ENCODE measurements around the gene SPON1. TPM values are rescaled to one million over a fixed set of nuclear protein-coding genes. Genes with fewer than 3 reads are reported as not detected.

The SPON1 gene
- total RNA-seq, 1 experiment from 2014 or later: 6.4 TPM

GRCh38 chr11:13952668-13953067, 9.9 kb upstream of the SPON1 start:
- no peaks in the 10 kb centered on the region for H3K36me3 Mint-ChIP-seq
- no peaks in the 10 kb centered on the region; the same call in 1 of the 2 replicates for H3K27me3 Mint-ChIP-seq (ENCODE audit: low read depth)
- H3K4me3 Mint-ChIP-seq: no peak overlapping the region
- no peak overlapping the region for H3K27ac Mint-ChIP-seq
- TF ChIP-seq MYBL2 (CRISPR knock-in tag; IDR thresholded peaks at IDR 0.05) (no peak), USF2 (CRISPR knock-in tag; IDR thresholded peaks at IDR 0.05) (no peak), CBFB (CRISPR knock-in tag; IDR thresholded peaks at IDR 0.05; ENCODE audit: low read depth) (no peak), NFE2L1 (CRISPR knock-in tag; IDR thresholded peaks at IDR 0.05) (no peak), JUN (CRISPR knock-in tag; IDR thresholded peaks at IDR 0.05) (no peak), NFATC4 (CRISPR knock-in tag; IDR thresholded peaks at IDR 0.05) (no peak), ZNF671 (CRISPR knock-in tag; IDR thresholded peaks at IDR 0.05) (no peak), TEAD4 (CRISPR knock-in tag; IDR thresholded peaks at IDR 0.05) (no peak), ZNF532 (CRISPR knock-in tag; IDR thresholded peaks at IDR 0.05; ENCODE audit: borderline replicate concordance) (no peak), ZNF219 (CRISPR knock-in tag; IDR thresholded peaks at IDR 0.05; ENCODE audit: borderline replicate concordance) (no peak), PRRX2 (CRISPR knock-in tag; IDR thresholded peaks at IDR 0.05) (no peak), IRF1 (CRISPR knock-in tag; IDR thresholded peaks at IDR 0.05) (no peak), ETV6 (CRISPR knock-in tag; IDR thresholded peaks at IDR 0.05) (no peak), GTF2I (CRISPR knock-in tag; conservative IDR thresholded peaks at IDR 0.05) (no peak), ZNF423 (CRISPR knock-in tag; IDR thresholded peaks at IDR 0.05) (no peak), MXD4 (CRISPR knock-in tag; IDR thresholded peaks at IDR 0.05; ENCODE audit: borderline replicate concordance) (no peak), E2F1 (CRISPR knock-in tag; IDR thresholded peaks at IDR 0.05) (no peak), ZNF232 (CRISPR knock-in tag; IDR thresholded peaks at IDR 0.05) (no peak), NR2C2 (CRISPR knock-in tag; IDR thresholded peaks at IDR 0.05) (no peak)
- no peaks in the 10 kb centered on the region for H3K9me3 Mint-ChIP-seq
- ChIA-PET POLR2A (no interaction called here), CTCF (interaction anchor here (1.2 to 1.5 kb wide), 2 partner anchors 18 to 176 kb away, joined by 4 read pairs; no protein-coding TSS in a partner anchor)
- no peak for ATAC-seq
- no peak for DNase-seq (ENCODE audit: low spot score)
- H3K4me1 Mint-ChIP-seq: 0 out of 2 replicates have a peak, but pooled peaks cover 3% of the 10 kb centered on the region

- Mint-ChIP-seq H3K4me3 (no peak overlapping the region), H3K27me3 (ENCODE audit: low read depth) (peaks cover 11% of the 10 kb centered on the region), H3K4me1 (0 out of 2 replicates have a peak, but pooled peaks cover 3% of the 10 kb centered on the region), H3K27ac (no peak overlapping the region), H3K9me3 (no peaks in the 10 kb centered on the region), H3K36me3 (no peaks in the 10 kb centered on the region)
- ATAC-seq (no peak), DNase-seq (ENCODE audit: low spot score) (no peak)
- ChIA-PET CTCF (interaction anchor here (0.7 to 3.1 kb wide), 5 partner anchors 10 to 296 kb away, joined by 3 to 18 read pairs (median 3); no protein-coding TSS in a partner anchor), POLR2A (no interaction called here)
- TF ChIP-seq ATF6 (CRISPR knock-in tag; IDR thresholded peaks at IDR 0.05): no peak
- TF ChIP-seq PRRX2 (CRISPR knock-in tag; IDR thresholded peaks at IDR 0.05): no peak
- no peak for TF ChIP-seq ZNF425 (CRISPR knock-in tag; conservative IDR thresholded peaks at IDR 0.05)
- no peak for TF ChIP-seq ATF2 (CRISPR knock-in tag; IDR thresholded peaks at IDR 0.05; ENCODE audit: borderline replicate concordance, low read depth)
- TF ChIP-seq E2F4 (CRISPR knock-in tag; IDR thresholded peaks at IDR 0.05; ENCODE audit: borderline replicate concordance, low read depth): no peak
Measured at GRCh38 chr11:13954591-13954990, 7.9 kb upstream of the SPON1 start.
